Measurements from ENCODE around the gene SLC16A2. TPM values are rescaled to one million over a fixed set of nuclear protein-coding genes. Genes with fewer than 3 reads are reported as not detected.
A peak's percentile ranks its signal among the peaks of the same experiment; 100 is the strongest.

Gene SLC16A2
- total RNA-seq, 1 donor from 2014 or later = 0.60 TPM

DNA sequence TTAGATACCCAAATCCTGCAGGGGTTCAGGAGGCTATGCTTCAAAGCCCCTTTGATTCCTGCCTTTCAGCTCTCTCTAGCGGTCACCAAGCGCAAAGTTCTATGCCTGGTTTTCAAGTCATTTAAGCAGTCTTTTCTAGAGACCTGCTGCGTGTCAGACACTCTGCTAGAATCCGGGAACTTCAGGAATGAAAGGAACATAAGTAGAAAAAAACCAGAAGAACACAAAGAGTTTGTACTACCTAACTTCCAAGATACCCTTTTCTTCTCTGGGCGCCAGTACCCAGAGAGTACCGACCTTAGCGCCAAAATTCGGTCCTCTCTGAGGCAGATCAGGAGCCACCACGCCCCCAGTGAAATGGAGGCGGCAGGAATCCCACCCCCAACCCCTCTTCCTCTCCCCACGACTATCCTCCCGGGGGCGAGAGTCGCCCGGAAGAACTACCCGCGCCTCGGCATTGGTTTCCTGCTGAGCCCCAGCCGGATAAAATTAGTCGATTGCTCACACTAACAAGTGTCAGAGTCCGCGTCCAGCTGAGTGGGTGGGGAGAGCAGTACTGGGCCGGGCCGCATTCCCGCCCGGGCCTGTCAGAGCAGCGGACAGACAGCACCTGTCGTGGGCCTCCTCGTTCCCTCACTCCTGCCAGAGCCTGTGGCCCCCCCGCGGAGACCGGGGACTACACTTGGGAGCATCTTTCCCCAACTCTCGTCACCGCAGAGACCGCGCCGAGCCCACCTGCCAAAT lies 114.3 kb downstream of the SLC16A2 start:
- DNase-seq (ENCODE audit: low read depth in 2 of 2) = peak; percentile 52 to 59

DNA sequence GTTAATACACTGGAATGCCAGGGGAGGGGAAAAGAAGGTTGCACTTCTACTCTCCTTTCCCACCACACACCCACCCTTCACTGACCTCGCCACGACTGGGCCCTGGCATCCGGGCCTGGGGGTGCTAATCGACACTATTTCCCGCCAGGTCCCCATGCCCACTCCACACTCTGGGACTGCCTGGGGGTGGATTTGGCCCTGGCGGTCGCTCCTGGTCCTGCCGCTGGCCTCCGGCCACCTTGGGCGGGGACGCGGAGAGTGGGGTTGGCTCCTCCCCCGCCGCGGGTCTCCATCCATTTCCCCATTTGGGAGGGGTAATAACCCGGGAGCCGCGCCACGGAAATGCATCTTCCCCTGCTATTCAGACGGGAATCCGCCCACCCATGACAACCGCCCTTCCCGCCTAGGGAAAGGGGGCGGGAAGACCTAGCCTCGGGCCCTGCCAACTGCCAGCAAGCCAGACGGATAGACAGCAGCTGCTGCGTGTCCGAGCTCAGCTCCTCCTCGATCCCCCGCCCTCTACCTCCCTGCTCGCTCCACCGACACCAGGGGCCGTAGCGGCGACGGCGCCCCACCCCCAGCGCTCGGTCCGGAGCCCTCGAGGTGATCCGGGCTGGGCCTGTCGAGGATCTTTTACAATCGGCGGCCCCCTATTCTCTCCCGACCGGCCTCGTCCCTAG lies 115.0 kb downstream of the SLC16A2 start:
- peak; percentile 78 to 80 for DNase-seq (ENCODE audit: low read depth in 2 of 2)

GRCh38 chrX:74536832-74537371 lies 115.6 kb downstream of the SLC16A2 start:
- DNase-seq (ENCODE audit: low read depth in 2 of 2) = peak in 1 of 2 donors; percentile 23

DNA sequence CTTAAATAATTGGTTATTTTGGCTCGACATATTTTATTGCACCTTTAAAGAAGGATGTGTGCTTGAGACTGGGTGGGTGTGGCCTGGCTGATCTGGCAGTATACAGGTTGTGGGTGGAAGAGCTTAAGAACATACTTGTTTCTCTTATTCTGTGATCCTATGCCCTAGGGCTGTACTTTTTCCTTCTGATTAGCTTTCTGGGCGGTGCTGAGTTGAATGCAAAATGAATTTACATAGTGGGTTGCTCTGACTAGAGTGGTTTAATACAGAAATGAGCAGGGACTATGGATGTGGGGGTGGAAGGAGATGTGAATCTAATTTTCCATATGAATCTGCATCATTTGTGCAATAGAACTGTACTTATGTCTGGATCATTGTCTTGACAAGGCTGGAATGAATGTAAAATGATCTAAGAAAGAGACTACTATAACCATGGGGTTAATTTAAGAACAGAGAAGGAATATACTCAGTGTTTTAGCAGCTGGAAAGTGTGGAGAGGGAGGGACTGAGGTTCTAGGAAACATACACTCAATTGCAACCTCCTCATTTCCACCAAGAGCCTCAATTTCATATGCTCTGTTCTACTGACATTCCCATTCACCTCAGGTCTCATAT lies 119.4 kb downstream of the SLC16A2 start:
- DNase-seq (ENCODE audit: low read depth in 2 of 2) = no peak

DNA sequence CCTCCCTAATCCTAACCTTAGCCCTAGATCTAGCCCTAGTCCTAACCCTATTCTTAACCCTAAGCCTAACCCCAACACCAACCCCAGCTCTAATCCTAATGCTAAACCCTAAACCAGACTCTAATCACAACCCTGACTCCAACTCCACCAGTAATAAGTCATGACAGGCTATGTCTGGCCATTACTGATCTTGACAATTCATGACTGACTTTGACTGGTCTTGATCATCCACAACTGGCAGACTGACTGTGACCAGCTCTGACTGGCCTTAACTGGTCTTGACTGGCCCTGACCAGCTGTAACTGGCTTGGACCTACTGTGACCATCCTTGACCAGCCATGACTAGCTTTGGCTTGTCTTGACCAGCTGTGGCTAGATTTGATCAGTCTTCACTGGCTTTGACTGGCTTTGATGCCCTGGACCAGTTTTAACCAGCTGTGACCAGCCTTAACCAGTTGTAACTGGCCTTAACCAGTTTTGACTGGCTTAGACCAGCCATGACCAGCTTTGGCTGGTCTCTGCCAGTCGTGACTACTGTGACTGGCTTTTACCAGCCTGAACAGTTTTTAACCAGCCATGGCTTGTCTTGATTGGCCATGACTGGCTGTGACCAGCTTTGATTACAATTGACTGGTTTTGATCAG lies 124.7 kb downstream of the SLC16A2 start:
- DNase-seq (ENCODE audit: low read depth in 2 of 2) = no peak

- no peak for DNase-seq (ENCODE audit: low read depth in 2 of 2)
These were observed 125.7 kb downstream of the SLC16A2 start for GRCh38 chrX:74546984-74547383.

GRCh38 chrX:74550295-74550802 lies 129.1 kb downstream of the SLC16A2 start:
- DNase-seq (ENCODE audit: low read depth in 2 of 2) = peak; percentile 77 to 82

DNA sequence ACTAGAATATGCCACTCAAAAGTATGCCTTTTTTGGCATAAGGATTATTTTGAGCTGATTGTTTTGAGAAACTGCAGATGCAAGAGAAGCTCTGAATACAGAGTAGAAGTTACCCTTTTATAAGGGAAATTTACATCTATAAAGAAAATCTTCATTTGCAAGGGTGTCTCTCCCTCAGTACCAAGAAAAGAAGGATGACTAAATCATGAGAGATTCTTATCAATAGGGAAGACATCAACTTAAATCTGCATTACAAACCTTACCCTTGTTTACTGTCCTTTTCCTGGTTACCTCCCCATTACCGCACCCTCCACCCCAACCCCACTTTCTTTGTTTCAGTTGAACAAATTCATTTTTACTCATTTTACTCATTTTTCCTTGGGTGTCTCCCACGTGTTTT lies 130.6 kb downstream of the SLC16A2 start:
- DNase-seq (ENCODE audit: low read depth in 2 of 2) = no peak

DNA sequence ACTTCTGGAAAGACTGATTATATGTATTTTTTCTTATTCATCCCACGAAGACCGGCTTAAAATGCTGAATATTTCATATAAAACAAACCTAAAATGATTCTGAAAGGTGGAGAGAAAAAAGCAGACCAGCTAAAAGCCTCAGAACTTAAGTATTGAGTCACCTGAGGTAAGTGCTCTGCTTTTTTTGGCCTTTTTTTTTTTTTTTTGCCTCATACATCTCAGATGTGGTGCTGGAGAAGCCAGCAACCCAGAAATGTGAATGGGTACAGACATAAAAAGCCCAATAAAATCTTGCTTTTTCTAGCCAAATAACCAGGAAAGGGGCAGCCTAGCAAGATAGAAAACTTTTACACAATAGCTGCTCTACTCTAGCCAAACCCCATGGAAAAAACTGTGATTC lies 136.1 kb downstream of the SLC16A2 start:
- no peak for DNase-seq (ENCODE audit: low read depth in 2 of 2)

DNA sequence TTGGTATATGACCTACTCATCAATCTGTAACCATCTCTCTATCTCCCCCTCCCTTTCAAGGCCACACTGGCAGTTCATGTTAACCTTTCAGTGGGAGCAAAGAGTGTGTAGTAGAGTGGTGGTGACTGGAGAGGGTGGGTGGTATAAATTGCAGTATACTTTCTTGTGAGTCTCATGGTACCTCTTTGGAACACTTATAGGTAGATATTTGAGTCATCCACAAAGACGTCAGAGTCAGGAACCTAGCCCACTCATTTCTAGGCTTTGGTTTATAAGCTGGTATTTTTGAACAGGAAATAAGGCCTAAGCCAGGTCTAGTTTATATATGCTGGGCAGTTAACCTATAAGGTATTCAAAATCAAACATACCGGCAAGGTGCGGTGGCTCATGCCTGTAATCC lies 156.8 kb downstream of the SLC16A2 start:
- DNase-seq (ENCODE audit: low read depth in 2 of 2) = no peak

GRCh38 chrX:74579597-74580198 lies 158.4 kb downstream of the SLC16A2 start:
- DNase-seq (ENCODE audit: low read depth in 2 of 2) = no peak

Other genes with a start within 250 kb of the SLC16A2 start
- gene ZCCHC13, start 117.3 kb upstream of the SLC16A2 start, total RNA-seq = not detected in 2 replicates
- gene RLIM, start 193.1 kb downstream of the SLC16A2 start, total RNA-seq = 29.4 and 37.7 TPM in 2 replicates

Measured in lung microvascular endothelial cell (primary cell).